Measurements from ENCODE around the gene PNRC1. TPM values are rescaled to one million over a fixed set of nuclear protein-coding genes. Genes with fewer than 3 reads are reported as not detected.
"Not testable (repeated sequence)": the region's sequence is repeated elsewhere in the genome, so short reads cannot be mapped to it uniquely, and the experiment has no call there.

The PNRC1 gene
- total RNA-seq, 1 experiment from 2014 or later: 16.6 TPM

GRCh38 chr6:89050155-89050554 is 30.4 kb upstream of the PNRC1 start:
- DNase-seq: no peak
- no peaks in the 10 kb centered on the region for H3K36me3 ChIP-seq
- H3K9me3 ChIP-seq: no peaks in the 10 kb centered on the region
- H3K4me3 ChIP-seq: no peak overlapping the region
- H3K27me3 ChIP-seq: no peaks in the 10 kb centered on the region

DNA sequence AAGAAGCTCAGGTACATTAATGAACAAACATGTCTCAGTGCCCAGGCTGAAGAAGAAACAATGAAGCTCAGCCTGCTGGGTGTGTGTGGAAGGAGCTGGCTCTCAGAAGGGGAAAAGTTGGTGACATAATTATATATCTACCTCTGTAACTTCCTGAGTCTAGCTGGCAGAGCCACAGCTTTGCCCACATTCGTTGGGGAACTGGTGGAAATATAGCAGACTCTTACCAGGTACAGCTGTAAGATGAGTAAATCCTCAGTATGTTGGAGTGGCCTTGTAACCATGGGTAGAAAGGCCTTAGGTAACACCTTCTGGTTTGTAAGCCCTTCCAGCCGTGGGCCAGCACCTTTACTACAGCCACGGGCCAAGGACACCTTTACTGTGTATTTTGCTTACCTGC is 29.9 kb upstream of the PNRC1 start:
- H3K9me3 ChIP-seq: no peaks in the 10 kb centered on the region
- no peak for DNase-seq
- no peaks in the 10 kb centered on the region for H3K36me3 ChIP-seq
- no peak overlapping the region for H3K4me3 ChIP-seq
- no peaks in the 10 kb centered on the region for H3K27me3 ChIP-seq

DNA sequence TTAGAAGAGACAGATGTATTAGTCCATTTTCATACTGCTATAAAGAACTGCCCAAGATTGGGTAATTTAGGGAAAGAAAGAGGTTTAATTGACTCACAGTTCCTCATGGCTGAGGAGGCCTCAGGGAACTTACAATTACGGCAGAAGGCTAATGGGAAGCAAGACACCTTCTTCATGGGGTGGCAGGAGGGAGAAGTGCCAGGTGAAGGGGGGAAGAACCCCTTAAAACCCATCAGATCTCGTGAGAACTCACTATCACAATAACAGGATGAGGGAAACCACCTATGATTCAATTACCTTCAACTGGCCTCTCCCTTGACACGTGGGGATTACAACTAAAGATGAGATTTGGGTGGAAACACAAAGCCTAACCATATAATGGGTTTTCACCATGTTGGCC is 28.9 kb upstream of the PNRC1 start:
- Histone ChIP-seq H3K4me3 (no peak overlapping the region), H3K36me3 (no peaks in the 10 kb centered on the region), H3K9me3 (no peaks in the 10 kb centered on the region), H3K27me3 (no peaks in the 10 kb centered on the region)
- no peak for DNase-seq

DNA sequence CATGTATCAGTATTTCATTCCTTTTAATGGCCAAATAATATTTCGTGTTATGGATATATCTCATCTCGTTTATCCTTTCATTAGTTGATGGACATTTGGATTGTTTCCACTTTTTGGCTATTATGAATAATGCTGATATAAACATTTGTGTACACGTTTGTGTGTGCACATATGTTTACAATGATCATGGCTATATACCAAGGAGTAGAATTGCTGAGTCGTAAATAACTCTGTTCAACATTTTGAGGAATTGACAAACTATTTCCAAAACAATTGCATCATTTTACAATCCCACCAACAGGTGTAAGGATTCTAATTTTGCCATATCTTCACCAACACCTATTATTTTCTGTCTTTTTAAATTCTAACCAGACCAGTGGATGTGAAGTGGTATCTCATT is 26.3 kb upstream of the PNRC1 start:
- H3K9me3 ChIP-seq: no peaks in the 10 kb centered on the region
- no peak for DNase-seq
- no peak overlapping the region for H3K4me3 ChIP-seq

DNA sequence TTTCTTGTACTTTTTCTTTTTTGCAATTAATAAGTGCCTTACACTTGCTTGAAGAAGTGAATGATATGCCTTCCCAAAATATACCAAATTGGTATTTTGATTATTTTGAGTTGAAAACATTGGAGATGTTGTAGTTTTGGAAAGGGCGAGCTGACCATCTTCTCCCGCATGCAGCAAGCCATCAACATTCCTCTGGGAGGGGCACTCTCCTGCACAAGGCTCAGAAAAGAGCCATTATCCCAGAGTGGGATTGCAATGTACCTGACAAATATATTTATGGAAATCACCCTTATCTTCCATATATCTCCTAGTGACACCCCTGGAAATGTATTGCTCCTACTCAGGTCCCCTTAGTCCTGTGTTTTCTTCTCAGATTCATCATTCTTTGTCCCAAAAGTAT is 22.8 kb upstream of the PNRC1 start:
- H3K4me3 ChIP-seq: no peak overlapping the region
- H3K36me3 ChIP-seq: no peaks in the 10 kb centered on the region
- H3K9me3 ChIP-seq: no peaks in the 10 kb centered on the region
- no peaks in the 10 kb centered on the region for H3K27me3 ChIP-seq
- DNase-seq: no peak

More for the DNA sequence above, 26.3 kb upstream of the PNRC1 start:
- Histone ChIP-seq H3K27me3 (no peaks in the 10 kb centered on the region), H3K36me3 (no peaks in the 10 kb centered on the region)

- H3K27me3 ChIP-seq: no peaks in the 10 kb centered on the region
- H3K4me3 ChIP-seq: no peak overlapping the region
These were observed 21.9 kb upstream of the PNRC1 start for GRCh38 chr6:89058627-89059026.

DNA sequence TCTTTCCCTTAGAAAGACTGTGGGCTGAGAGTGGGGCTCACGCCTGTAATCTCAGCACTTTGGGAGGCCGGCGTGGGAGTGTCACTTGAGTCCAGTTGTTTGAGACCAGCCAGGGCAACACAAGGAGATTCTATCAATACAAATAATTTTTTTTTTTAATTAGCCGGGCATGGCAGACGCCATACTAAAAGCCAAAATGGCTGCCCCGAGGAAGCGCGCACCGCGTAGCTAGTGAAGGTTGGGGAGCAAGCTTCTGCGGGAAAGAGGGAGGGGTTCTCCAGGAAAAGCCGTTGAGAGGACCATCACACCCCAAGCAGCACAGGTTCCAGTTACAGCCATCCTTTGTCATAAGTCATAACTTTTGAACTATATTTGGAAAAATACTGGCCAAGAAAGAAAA is 21.3 kb upstream of the PNRC1 start:
- Histone ChIP-seq H3K36me3 (no peaks in the 10 kb centered on the region), H3K9me3 (no peaks in the 10 kb centered on the region), H3K27me3 (no peaks in the 10 kb centered on the region), H3K4me3 (no peak overlapping the region)
- DNase-seq: no peak

More at GRCh38 chr6:89058627-89059026, 21.9 kb upstream of the PNRC1 start:
- no peak for DNase-seq
- Histone ChIP-seq H3K36me3 (no peaks in the 10 kb centered on the region), H3K9me3 (no peaks in the 10 kb centered on the region)

DNA sequence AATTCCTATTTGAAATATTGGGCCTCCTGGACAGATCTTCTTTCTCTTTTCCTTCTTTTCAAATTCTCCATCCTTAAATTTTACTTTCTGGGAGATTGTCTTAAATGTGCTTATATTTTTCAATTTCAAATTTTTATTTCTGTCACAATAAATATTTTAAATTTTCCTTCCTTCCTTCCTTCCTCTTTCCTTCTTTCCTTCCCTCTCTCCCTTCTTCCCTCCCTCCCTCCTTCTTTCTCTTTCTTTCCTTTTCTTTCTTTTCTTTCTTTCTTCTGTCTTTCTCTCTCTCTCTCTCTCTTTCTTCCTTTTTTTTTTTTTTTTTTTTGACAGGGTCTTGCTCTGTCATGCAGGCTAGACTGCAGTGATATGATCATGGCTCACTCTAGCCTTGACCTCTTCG is 16.7 kb upstream of the PNRC1 start:
- H3K4me3 ChIP-seq: no peak overlapping the region
- DNase-seq: no peak
- no peaks in the 10 kb centered on the region for H3K27me3 ChIP-seq
- no peaks in the 10 kb centered on the region for H3K36me3 ChIP-seq
- no peaks in the 10 kb centered on the region for H3K9me3 ChIP-seq

GRCh38 chr6:89064931-89065330 is 15.6 kb upstream of the PNRC1 start:
- H3K9me3 ChIP-seq, H3K4me3 ChIP-seq, H3K27me3 ChIP-seq, H3K36me3 ChIP-seq, DNase-seq: not testable (repeated sequence)

GRCh38 chr6:89066121-89066520 is 14.4 kb upstream of the PNRC1 start:
- not testable (repeated sequence) for H3K27me3 ChIP-seq, H3K36me3 ChIP-seq, H3K4me3 ChIP-seq, H3K9me3 ChIP-seq, DNase-seq

- no peaks in the 10 kb centered on the region for H3K9me3 ChIP-seq
- no peaks in the 10 kb centered on the region for H3K36me3 ChIP-seq
- H3K4me3 ChIP-seq: no peak overlapping the region
- H3K27me3 ChIP-seq: no peaks in the 10 kb centered on the region
- DNase-seq: no peak
These were observed 13.5 kb upstream of the PNRC1 start for GRCh38 chr6:89066940-89067646.

- Histone ChIP-seq H3K9me3 (no peaks in the 10 kb centered on the region), H3K36me3 (no peaks in the 10 kb centered on the region), H3K27me3 (no peaks in the 10 kb centered on the region), H3K4me3 (no peak overlapping the region)
- DNase-seq: no peak
These were observed 12.8 kb upstream of the PNRC1 start for GRCh38 chr6:89067796-89068195.

DNA sequence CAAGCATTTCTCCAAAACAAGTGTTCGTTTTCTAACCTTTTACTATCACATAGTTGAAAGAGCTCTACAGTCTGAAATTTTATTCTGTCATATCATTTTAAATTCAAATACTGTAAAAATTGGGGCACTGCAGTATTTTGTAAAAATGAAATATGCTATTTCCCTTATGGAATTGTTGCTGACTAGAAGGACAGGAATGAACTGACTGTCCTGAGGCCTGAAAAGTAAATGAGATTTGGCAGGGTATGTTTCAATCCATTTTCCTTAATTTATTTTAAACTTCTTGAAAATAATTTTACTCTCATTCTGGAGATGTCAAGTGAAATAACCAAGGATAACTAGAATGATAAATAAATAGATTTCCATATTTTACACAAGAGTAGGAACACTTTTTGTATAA is 11.9 kb upstream of the PNRC1 start:
- Histone ChIP-seq H3K27me3 (no peaks in the 10 kb centered on the region), H3K36me3 (no peaks in the 10 kb centered on the region)
- DNase-seq: no peak

DNA sequence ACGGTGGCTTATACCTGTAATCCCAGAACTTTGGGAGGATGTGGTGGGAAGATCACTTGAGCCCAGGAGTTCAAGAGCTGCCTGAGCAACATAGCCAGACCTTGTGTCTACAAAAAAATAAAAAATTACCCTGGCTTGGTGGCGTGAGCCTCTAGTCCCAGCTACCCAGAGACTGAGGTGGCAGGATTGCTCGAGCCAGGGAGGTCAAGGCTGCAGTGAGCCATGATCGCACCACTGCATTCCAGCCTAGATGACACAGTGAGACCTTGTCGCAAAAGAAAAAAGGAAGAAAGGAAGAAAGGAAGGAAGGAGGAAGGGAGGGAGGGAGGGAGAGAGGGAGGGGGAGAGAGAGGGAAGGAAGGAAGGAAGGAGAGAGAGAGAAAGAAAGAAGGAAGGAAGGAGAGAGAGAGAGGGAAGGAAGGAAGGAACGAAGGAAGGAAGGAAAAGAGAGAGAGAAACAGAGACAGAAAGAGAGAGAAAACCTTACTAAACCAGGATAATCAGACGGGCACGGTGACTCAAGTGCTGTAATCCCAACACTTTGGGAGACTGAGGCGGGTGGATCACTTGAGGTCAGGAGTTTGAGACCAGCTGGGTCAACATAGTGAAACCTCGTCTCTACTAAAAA is 10.9 kb upstream of the PNRC1 start:
- Histone ChIP-seq H3K36me3 (no peaks in the 10 kb centered on the region), H3K4me3 (no peak overlapping the region), H3K27me3 (no peaks in the 10 kb centered on the region), H3K9me3 (no peaks in the 10 kb centered on the region)
- no peak for DNase-seq

More for the DNA sequence above, 11.9 kb upstream of the PNRC1 start:
- Histone ChIP-seq H3K4me3 (no peak overlapping the region), H3K9me3 (no peaks in the 10 kb centered on the region)

- no peak overlapping the region for H3K4me3 ChIP-seq
- H3K27me3 ChIP-seq: no peaks in the 10 kb centered on the region
- DNase-seq: no peak
- H3K9me3 ChIP-seq: no peaks in the 10 kb centered on the region
- no peaks in the 10 kb centered on the region for H3K36me3 ChIP-seq
These were observed 9.5 kb upstream of the PNRC1 start for GRCh38 chr6:89071036-89071435.

DNA sequence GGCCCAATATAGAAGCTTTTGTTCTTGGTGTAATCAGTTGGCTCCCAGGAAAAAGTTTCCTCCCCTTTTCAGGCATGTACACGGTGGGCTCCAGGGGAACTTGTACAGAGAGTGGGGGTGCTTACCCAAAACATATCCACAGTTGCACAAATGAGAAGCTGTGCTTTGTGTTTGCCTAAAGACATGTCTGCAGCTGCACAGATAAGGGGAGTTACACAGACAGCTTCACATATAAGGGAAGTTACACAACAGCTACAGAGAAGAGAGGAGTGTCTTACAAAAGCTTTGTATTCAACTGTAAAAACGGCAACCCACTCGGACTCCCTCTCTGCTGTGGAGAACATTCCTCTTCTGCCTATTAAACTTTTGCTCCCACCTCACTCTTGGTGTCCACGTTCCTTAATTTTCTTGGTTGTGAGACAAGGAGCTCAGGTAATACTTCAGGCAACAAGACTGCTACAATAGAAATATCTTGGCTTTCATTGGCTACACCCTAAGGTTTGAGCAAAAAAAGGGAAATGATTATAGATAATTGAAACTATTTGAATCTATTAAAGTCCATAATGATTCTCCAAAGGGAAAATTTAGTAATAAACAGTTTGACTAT is 7.4 kb upstream of the PNRC1 start:
- Histone ChIP-seq H3K27me3 (no peaks in the 10 kb centered on the region), H3K9me3 (no peaks in the 10 kb centered on the region), H3K36me3 (no peaks in the 10 kb centered on the region), H3K4me3 (no peak overlapping the region)
- DNase-seq: no peak

DNA sequence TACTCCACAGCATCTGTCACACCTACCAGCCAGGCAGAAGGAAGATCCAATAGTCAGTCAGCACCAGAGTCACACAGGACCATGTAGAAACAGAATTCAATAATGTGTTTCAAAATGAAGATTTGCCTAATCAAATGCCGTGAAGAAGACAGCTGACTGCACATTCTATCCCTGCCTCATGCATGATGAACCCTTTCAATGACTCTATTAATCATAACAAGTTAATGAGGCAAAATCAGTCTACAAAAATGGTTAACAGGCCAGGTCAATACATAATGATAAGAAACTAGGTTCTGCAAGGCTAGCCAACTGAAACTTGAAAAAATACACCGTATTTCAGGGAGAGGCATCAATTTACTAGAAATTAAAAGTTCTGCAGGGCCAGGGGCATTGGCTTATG is 6.7 kb upstream of the PNRC1 start:
- no peaks in the 10 kb centered on the region for H3K9me3 ChIP-seq

More for the DNA sequence above, 6.7 kb upstream of the PNRC1 start:
- no peak for DNase-seq
- Histone ChIP-seq H3K27me3 (no peaks in the 10 kb centered on the region), H3K4me3 (no peak overlapping the region), H3K36me3 (no peaks in the 10 kb centered on the region)
